Measurements from ENCODE around the gene TNNI2. TPM values are rescaled to one million over a fixed set of nuclear protein-coding genes. Genes with fewer than 3 reads are reported as not detected.
"Not testable (repeated sequence)": the region's sequence is repeated elsewhere in the genome, so short reads cannot be mapped to it uniquely, and the experiment has no call there.

TNNI2 gene
- total RNA-seq: 1 to 10 TPM in 1 of 2 experiments, not detected in 1; 1.0 TPM

GRCh38 chr11:1838426-1839144, at the start of gene TNNI2:
TSS of gene TNNI2 (plus strand) at chr11:1838981. CDS start at chr11:1839697, 716 bp downstream.
- ATAC-seq (no peak), DNase-seq (no peak)
- peak within 1 kb of the TSS; percentile 68 for H3K27ac Mint-ChIP-seq
- no peaks in the 10 kb centered on the region for H3K27me3 Mint-ChIP-seq
- H3K4me3 Mint-ChIP-seq: no peak within 1 kb of the TSS
- CTCF ChIA-PET: interaction anchor here (0.7 to 2.1 kb wide), 11 partner anchors 12 to 313 kb away, joined by 3 to 13 read pairs (median 7); partner anchors contain the start of gene TNNT3
- H3K4me1 Mint-ChIP-seq: peaks cover 14% of the 10 kb centered on the region
- no peaks in the 10 kb centered on the region for H3K36me3 Mint-ChIP-seq
- H3K9me3 Mint-ChIP-seq (ENCODE audit: low read depth): no peaks in the 10 kb centered on the region

- CTCF ChIA-PET: interaction anchor here (1.2 to 2.4 kb wide), 6 partner anchors 15 to 139 kb away, joined by 4 to 13 read pairs (median 5); no protein-coding TSS in a partner anchor
- DNase-seq: no peak
- Mint-ChIP-seq H3K9me3 (ENCODE audit: low read depth) (no peaks in the 10 kb centered on the region), H3K27me3 (peaks cover 31% of the 10 kb centered on the region), H3K27ac (peak overlapping the region; percentile 32), H3K36me3 (peaks cover 11% of the 10 kb centered on the region), H3K4me1 (peaks cover 21% of the 10 kb centered on the region), H3K4me3 (no peak overlapping the region)
- no peak for ATAC-seq
These were observed 46.9 kb upstream of the TNNI2 start for GRCh38 chr11:1791912-1792311.

DNA sequence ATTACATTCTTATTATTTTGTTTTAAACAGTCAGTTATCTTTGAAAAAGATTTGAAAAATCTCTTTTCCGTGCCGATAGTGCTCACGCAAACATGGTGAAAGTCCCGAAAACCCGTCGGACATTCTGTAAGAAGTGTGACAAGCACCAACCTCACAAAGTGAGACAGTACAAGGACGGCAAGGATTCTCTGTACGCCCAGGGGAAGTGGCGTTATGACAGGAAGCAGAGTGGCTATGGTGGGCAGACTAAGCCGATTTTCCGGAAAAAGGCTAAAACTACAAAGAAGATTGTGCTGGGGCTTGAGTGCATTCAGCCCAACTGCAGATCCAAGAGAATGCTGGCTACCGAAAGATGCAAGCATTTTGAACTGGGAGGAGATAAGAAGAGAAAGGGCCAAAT, 46.3 kb upstream of the TNNI2 start:
- H3K4me3 Mint-ChIP-seq: peak overlapping the region; percentile 49
- CTCF ChIA-PET: interaction anchor here (0.7 to 2.4 kb wide), 10 partner anchors 12 to 994 kb away, joined by 3 to 13 read pairs (median 4); no protein-coding TSS in a partner anchor
- peak; percentile 70 for DNase-seq
- peaks cover 11% of the 10 kb centered on the region for H3K36me3 Mint-ChIP-seq
- ATAC-seq: peak; percentile 57
- no peaks in the 10 kb centered on the region for H3K9me3 Mint-ChIP-seq (ENCODE audit: low read depth)
- H3K27me3 Mint-ChIP-seq: peaks cover 34% of the 10 kb centered on the region
- H3K4me1 Mint-ChIP-seq: peaks cover 21% of the 10 kb centered on the region
- peak overlapping the region; percentile 91 for H3K27ac Mint-ChIP-seq

- H3K27me3 Mint-ChIP-seq: peaks cover 40% of the 10 kb centered on the region
- ATAC-seq: no peak
- peak overlapping the region; percentile 91 for H3K27ac Mint-ChIP-seq
- H3K4me3 Mint-ChIP-seq: no peak overlapping the region
- H3K36me3 Mint-ChIP-seq: peaks cover 11% of the 10 kb centered on the region
- DNase-seq: no peak
- H3K9me3 Mint-ChIP-seq (ENCODE audit: low read depth): no peaks in the 10 kb centered on the region
- CTCF ChIA-PET: interaction anchor here (0.7 to 2.0 kb wide), 8 partner anchors 11 to 993 kb away, joined by 3 to 7 read pairs (median 4); no protein-coding TSS in a partner anchor
- H3K4me1 Mint-ChIP-seq: peaks cover 21% of the 10 kb centered on the region
These were observed 45.7 kb upstream of the TNNI2 start for GRCh38 chr11:1793081-1793480.

- peaks cover 16% of the 10 kb centered on the region for H3K4me1 Mint-ChIP-seq
- H3K36me3 Mint-ChIP-seq: peaks cover 11% of the 10 kb centered on the region
- H3K27ac Mint-ChIP-seq: no peak overlapping the region
- CTCF ChIA-PET: interaction anchor here (1.3 to 1.8 kb wide), 3 partner anchors 36 to 103 kb away, joined by 3 to 7 read pairs (median 6); no protein-coding TSS in a partner anchor
- no peaks in the 10 kb centered on the region for H3K9me3 Mint-ChIP-seq (ENCODE audit: low read depth)
- ATAC-seq: no peak
- H3K27me3 Mint-ChIP-seq: peaks cover 35% of the 10 kb centered on the region
- no peak overlapping the region for H3K4me3 Mint-ChIP-seq
- no peak for DNase-seq
These were observed 42.3 kb upstream of the TNNI2 start for GRCh38 chr11:1796413-1797011.

DNA sequence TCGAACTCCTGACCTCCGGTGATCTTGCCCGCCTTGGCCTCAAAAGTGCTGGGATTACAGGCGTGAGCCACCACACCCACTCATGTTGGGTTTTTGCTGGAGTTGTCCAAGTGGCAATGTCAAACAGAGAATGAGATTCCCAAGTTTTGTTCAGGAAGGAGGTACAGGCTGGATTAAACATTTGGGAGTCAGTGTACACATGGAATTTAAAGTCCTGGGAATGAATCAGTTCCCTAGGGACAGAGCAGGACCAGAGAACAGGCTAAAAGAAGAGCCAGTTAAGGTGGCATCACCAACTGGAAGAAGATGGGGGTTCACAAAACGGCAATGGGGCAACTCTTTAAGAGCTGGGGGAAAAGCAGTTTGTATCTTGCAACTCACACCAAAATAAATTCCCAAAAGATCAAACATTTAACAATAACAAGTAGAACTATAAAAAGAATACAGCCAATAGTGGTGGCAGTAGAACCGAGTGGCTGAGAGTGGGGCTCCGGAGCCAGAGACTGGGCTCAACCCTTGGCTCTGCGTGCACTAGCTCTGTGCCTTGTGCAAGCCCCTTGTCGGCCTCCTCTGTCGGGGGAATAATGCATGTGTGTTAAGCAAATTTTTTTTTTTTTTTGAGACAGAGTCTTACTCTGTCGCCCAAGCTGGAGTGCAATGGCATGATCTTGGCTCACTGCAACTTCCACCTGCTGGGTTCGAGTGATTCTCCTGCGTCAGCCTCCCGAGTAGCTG, 41.2 kb upstream of the TNNI2 start:
- DNase-seq: no peak
- H3K4me3 Mint-ChIP-seq: no peak overlapping the region
- peaks cover 6% of the 10 kb centered on the region for H3K36me3 Mint-ChIP-seq
- no peak overlapping the region for H3K27ac Mint-ChIP-seq
- ATAC-seq: no peak
- no peaks in the 10 kb centered on the region for H3K9me3 Mint-ChIP-seq (ENCODE audit: low read depth)
- CTCF ChIA-PET: interaction anchor here (1.2 to 1.8 kb wide), 5 partner anchors 12 to 143 kb away, joined by 3 to 7 read pairs (median 4); no protein-coding TSS in a partner anchor
- peaks cover 8% of the 10 kb centered on the region for H3K4me1 Mint-ChIP-seq
- peaks cover 32% of the 10 kb centered on the region for H3K27me3 Mint-ChIP-seq

GRCh38 chr11:1803246-1803645, 35.5 kb upstream of the TNNI2 start:
- CTCF ChIA-PET: interaction anchor here (2.5 to 3.0 kb wide), 2 partner anchors 109 to 150 kb away, joined by 11 to 12 read pairs; no protein-coding TSS in a partner anchor
- DNase-seq (no peak), ATAC-seq (no peak)
- Mint-ChIP-seq H3K9me3 (ENCODE audit: low read depth) (no peaks in the 10 kb centered on the region), H3K27me3 (peaks cover 32% of the 10 kb centered on the region), H3K27ac (no peak overlapping the region), H3K36me3 (no peaks in the 10 kb centered on the region), H3K4me3 (no peak overlapping the region), H3K4me1 (no peaks in the 10 kb centered on the region)

GRCh38 chr11:1803835-1804519, 34.8 kb upstream of the TNNI2 start:
- peaks cover 33% of the 10 kb centered on the region for H3K27me3 Mint-ChIP-seq
- not testable (repeated sequence) for H3K27ac Mint-ChIP-seq; H3K4me1 Mint-ChIP-seq; H3K9me3 Mint-ChIP-seq (ENCODE audit: low read depth); H3K4me3 Mint-ChIP-seq; ATAC-seq; DNase-seq; H3K36me3 Mint-ChIP-seq
- CTCF ChIA-PET: interaction anchor here (0.8 to 3.0 kb wide), 4 partner anchors 11 to 151 kb away, joined by 3 to 12 read pairs (median 10); no protein-coding TSS in a partner anchor

DNA sequence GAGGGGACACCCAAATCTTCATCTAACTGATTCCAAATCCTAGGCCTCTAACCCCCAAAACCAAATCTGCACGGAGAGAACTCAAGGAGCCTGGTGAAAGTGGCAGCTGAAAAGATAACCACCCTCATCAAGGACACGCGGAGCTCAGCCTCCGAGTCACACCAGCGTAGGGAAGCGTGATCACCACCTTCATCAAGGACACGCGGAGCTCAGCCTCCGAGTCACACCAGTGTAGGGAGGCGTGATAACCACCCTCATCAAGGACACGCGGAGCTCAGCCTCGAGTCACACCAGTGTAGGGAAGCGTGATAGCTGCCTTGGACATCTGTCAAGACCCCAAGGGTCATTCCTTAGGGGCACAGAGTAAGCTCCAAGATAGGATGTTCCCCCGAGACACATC, 33.3 kb upstream of the TNNI2 start:
- ATAC-seq: no peak
- no peak for DNase-seq
- CTCF ChIA-PET: interaction anchor here (0.8 to 5.0 kb wide), 6 partner anchors 19 to 153 kb away, joined by 3 to 40 read pairs (median 6); no protein-coding TSS in a partner anchor
- Mint-ChIP-seq H3K4me3 (no peak overlapping the region), H3K27ac (no peak overlapping the region), H3K27me3 (peaks cover 40% of the 10 kb centered on the region), H3K9me3 (ENCODE audit: low read depth) (no peaks in the 10 kb centered on the region), H3K36me3 (no peaks in the 10 kb centered on the region), H3K4me1 (no peaks in the 10 kb centered on the region)

- Mint-ChIP-seq H3K27ac (no peak overlapping the region), H3K9me3 (ENCODE audit: low read depth) (no peaks in the 10 kb centered on the region), H3K36me3 (no peaks in the 10 kb centered on the region), H3K4me3 (no peak overlapping the region), H3K27me3 (peaks cover 43% of the 10 kb centered on the region), H3K4me1 (no peaks in the 10 kb centered on the region)
- ATAC-seq: no peak
- no peak for DNase-seq
- CTCF ChIA-PET: interaction anchor here (1.2 to 5.0 kb wide), 4 partner anchors 10 to 155 kb away, joined by 3 to 40 read pairs (median 4); no protein-coding TSS in a partner anchor
These were observed 31.4 kb upstream of the TNNI2 start for GRCh38 chr11:1807264-1807995.

DNA sequence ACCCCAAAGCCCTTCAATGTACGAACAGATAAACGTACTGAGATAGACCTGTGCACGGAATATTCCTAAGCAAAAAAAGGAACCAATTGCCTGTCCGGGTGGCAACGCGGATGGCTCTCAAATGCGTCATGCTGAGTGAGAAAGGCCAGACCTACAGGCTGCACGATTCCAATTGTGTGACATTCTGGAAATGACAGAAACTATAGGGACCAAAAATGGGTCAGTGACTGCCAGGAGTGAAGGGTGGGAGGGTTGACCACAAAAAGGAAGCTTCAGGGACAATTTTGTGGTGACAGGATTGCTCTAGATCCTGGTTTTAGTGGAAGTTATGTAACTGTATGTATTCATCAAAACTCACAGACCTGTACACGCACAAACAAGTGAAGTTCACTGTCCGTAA, 28.0 kb upstream of the TNNI2 start:
- Mint-ChIP-seq H3K4me1 (no peaks in the 10 kb centered on the region), H3K9me3 (ENCODE audit: low read depth) (no peaks in the 10 kb centered on the region), H3K27ac (no peak overlapping the region), H3K36me3 (no peaks in the 10 kb centered on the region), H3K4me3 (no peak overlapping the region), H3K27me3 (peaks cover 39% of the 10 kb centered on the region)
- ATAC-seq (no peak), DNase-seq (no peak)
- CTCF ChIA-PET: interaction anchor here (0.7 kb wide), 1 partner anchor 22 kb away, joined by 3 read pairs; no protein-coding TSS in a partner anchor

DNA sequence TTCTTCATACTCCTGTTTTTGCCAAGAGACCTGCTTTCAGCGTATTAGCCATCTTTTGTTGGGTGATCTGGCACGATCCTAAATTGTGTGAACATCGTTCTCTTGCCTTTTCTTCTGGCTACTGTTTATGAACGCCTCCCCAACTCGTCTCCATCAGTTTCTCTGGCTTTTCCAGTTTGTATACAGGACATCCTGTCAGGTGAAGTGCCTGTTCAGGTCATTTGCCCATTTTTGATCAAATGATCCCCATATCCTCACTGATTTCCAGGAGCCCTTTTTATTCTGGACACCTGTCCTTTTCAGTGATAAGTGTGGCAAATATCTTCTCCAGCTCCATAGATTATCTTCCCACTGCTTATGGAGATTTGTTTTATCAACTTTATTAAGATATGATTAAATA, 26.5 kb upstream of the TNNI2 start:
- ATAC-seq (no peak), DNase-seq (no peak)
- H3K4me3 Mint-ChIP-seq: no peak overlapping the region
- CTCF ChIA-PET: interaction anchor here (1.1 kb wide), 1 partner anchor 118 kb away, joined by 3 read pairs; no protein-coding TSS in a partner anchor
- H3K4me1 Mint-ChIP-seq: no peaks in the 10 kb centered on the region
- H3K9me3 Mint-ChIP-seq (ENCODE audit: low read depth): no peaks in the 10 kb centered on the region
- no peaks in the 10 kb centered on the region for H3K36me3 Mint-ChIP-seq
- H3K27me3 Mint-ChIP-seq: peaks cover 38% of the 10 kb centered on the region
- no peak overlapping the region for H3K27ac Mint-ChIP-seq
